HG02943 (cell line): Measurements from ENCODE around the gene RASA4.
"Not testable (repeated sequence)": the region's sequence is repeated elsewhere in the genome, so short reads cannot be mapped to it uniquely, and the experiment has no call there.

ENCODE experiments used
- ATAC-seq: cut with Tn5 transposase; IDR thresholded peaks from one replicate; pipeline ENCODE4 v1.9.1; 2021; ENCODE audit warnings: mild to moderate bottlenecking, low read depth, moderate library complexity; ENCODE audit not compliant: unreplicated experiment

RASA4 gene

DNA sequence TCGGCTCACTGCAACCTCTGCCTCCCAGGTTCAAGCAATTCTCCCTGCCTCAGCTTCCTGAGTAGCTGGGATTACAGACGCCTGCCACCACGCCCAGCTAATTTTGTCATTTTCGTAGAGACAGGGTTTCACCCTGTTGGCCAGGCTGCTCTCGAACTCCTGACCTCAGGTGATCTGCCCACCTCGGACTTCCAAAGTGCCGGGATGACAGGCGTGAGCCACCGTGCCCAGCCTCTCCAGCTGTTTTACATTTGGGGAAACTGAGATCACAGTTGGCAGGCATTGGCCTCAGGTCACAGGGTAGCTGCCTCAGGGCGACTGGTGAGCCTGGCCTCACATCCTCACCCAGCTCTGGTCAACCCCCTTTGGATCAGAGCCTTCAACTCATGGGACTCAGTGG is 6.8 kb downstream of the RASA4 start:
- ATAC-seq, result not testable (repeated sequence)

DNA sequence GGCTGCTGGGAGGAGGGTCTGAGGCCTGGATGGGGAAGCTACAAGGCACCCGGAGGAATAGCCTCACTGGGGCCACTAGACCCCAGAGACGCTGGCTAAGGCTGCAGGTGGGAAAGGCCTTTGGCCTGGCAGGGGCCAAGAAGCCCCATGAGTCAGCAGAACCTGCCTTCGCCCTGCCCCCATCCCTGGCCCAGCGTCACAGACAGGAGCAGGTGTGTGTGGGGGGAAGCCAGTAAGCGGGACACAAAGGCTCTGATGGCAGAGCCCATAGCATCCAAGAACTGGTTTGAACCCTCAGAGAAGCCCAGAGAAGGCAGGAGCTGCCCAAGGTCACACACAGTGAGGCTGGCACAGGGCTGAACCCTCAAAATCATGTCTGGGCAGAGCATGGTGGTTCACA is 9.7 kb downstream of the RASA4 start:
- not testable (repeated sequence) for ATAC-seq

DNA sequence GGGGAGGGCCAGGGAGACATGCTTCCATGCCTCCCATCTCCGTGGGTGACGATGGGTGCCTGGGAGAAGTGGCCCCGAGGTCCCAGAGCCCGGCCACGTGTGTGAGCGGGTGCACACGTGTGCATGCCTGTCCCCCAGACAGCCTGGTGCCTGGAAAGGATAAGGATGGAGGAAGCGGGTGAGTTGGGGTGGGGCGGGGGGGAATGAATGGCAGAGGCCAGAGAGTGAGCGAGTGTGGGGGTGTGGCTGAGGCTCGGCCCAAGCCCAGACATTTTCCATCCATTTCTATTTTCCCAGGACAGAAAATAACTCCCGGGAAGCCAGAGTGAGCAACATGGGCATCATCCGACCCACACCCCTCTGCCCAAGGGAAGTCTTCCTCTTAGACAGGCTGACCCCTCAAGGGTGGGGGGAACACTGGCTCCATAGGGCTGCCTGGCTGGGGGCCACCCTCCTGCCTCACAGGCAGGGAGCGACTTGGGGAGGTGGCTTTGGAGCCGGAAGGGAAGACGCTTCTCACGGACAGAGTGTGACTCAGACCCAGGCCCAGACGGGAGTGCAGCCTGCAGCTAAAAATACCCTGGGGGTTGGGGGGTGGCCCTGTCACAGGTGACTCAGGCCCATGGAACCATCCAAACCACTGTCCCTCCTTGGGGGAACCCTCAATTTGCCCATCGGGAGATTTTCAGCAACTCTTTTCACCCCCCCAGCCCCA is 12.0 kb downstream of the RASA4 start:
- ATAC-seq, result not testable (repeated sequence)

DNA sequence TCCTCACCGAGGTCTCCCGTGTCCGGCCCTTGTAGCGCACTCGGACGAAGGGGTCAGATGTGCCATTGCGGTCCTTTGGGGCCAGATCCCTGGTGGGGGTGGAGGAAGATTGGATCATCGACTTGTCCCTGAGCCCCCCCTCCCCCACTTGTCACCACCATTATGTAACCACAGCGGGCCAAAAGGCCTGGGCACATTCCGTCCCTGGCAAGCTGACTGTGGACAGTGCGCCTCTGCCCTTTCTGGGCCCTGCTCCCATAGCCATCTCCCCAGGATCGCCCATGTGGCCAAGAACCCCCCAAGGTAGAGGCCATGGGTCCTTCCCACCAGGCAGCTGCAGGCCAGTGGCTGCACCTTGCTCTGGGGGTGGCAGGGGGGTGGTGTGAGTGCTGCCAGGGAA is 14.2 kb downstream of the RASA4 start:
- ATAC-seq, result not testable (repeated sequence)

DNA sequence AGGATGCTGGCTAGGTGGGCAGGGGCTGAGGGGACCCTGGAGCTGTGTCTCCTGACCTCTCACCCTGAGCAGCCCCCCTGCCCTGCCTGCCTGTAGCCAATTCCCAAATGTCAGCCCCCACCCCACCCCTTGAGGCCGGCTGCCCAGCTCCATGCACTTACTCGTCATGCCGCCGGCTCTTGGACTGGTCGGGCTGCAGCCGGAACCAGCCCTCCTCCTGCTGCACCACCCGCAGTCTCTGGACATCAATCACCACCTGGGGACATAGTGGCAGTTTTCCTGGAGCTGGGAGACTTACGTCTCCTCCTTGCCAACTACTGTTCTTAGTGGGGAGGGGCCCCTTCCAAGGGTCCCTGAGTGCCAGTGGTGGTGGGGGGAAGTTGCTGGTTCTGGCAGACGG is 16.9 kb downstream of the RASA4 start:
- ATAC-seq, result not testable (repeated sequence)

DNA sequence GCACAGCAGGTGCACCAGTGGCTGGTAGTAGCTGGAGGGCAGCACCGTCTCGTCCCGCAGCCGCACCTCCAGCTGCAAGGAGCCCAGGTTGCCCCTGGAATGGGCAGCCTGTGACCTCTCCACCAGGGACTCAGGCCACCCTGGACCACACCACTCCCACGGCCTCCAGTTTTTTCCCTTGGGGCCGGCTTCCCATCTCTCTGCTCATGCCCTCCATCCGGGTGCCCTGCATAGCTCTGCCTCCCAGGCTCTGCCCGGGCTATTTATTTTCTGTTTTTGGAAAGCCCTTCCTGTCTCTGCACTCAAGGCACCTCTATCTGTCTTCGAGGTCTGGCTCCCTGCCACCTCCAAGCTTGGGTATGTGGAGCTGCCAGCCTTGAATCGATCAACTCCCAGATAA is 20.5 kb downstream of the RASA4 start:
- not testable (repeated sequence) for ATAC-seq

DNA sequence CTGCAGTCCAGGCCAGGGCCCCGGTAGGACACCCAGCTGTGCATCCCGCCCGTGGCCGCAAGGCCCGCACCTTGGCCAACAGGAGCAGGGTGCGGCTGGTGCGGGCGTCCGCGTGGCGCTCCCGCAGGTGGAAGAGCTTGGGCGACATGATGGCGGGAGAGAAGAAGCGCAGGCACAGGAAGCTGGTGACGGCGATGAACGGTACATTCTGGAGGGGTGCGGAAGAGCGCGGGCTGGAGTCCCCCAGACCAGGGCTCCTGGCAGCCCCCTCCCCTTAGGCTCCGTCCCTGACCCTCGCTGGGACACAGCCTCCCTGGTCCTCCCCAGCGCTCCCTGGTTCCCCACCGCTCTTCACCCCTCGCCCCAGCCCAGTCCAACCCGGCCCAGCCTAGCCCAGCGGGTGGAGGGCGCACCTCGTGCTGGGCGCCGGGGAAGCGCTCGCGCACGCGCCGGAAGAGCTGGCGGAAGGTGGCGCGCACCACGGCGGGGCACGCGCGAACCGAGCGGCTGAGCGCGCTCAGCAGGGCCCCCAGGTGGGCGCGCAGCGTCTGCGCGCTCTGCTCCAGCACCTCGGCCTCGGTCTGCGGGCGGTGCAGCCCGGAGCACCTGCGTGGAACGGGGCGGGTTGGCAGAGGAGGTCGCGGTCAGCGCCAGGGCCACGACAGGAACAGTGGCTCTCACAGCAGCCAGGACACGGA is 22.8 kb downstream of the RASA4 start:
- ATAC-seq, result peak; percentile 49

DNA sequence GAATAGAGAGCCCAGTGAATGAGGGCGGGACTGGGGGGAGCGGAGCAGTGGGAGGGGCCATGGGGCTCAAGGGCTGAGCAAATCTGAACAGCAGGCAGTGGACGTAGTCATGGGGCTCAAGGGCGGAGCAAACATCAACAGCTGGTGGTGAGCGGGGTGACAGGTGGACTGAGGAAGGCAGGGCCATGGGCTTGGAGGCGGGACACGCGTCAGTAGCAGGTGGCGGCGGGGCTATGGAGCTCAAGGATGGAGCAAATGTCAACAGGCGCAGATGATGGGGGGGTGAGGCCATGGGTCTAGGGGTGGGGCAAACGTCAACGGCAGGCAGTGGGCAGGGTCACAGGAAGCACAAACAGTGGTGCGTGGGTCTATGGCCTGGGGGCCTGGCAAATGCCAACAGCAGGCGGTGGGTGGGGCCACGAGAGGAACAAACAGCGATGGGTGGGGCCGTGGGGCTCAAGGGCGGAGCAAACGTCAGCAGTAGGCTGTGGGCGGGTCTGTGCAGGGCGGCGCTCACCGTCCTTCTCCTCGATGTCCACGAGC is 24.0 kb downstream of the RASA4 start:
- peak; percentile 59 for ATAC-seq

DNA sequence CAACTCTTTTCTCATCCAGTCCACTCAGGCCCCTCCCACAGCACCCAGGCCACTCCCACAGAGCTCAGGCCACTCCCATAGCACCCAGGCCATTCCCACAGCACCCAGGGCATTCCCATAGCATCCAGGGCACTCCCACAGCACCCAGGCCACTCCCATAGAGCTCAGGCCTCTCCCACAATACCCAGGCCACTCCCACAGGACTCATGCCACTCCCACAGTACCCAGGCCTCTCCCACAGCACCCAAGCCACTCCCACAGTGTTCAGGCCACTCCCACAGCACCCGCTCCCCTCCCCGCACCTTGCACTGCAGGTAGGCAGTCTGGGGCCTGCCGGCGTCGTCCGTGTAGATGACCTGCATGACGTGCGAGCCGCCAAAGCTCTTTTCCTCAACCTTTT is 26.7 kb downstream of the RASA4 start:
- ATAC-seq, result not testable (repeated sequence)

DNA sequence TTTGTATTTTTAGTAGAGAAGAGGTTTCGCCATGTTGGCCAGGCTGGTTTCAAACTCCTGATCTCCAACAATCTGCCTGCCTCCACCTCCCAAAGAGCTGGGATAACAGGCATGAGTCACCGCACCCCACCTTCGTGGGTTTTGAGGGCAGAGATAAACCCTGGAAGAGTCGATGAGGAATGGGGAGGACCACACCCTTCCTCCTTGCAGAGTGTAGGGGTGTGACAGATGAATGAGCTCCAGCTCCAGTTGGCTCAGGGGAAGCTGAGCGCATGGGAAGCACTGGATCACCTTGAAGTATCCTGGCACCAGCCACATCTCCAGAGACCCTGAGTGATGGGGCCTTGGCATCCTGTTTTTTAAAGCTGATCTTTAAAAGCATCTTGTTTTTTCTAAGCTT is 33.1 kb downstream of the RASA4 start:
- not testable (repeated sequence) for ATAC-seq

DNA sequence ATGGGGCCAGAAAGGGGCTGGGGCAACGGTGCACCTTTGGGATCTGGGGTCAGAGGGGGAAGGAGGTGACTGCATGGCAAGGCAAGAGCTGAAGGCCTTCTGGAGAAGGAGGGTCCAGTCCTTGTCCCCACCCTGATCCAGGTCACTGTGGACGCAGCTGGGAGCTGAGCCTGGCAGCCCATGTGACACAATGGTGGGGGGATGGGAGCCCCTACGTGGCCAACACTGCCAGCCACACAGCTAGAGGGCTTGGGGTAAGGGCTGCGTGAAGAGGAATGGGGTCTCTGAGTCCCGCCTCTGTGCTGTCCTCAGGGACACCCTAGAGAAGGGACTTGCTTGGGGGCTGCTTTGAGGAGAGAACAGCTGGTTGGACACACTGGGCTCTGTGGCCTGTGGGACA is 34.8 kb downstream of the RASA4 start:
- not testable (repeated sequence) for ATAC-seq

DNA sequence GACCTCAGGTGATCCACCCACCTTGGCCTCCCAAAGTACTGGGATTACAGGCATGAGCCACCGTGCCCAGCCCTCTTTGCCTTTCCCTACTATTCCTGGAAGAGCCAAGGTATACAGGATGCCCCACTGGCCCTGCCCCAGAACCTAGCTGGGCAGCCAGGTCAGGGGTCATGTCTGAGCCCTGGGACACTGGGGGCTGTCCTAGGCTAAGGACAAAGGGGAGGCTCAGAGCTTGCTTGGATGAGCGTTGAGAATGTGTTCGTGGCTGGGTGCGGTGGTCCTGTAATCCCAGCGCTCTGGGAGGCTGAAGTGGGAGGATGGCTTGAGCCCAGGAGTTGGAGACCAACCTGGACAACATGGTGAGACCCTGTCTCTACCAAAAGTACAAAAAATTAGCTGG is 38.1 kb downstream of the RASA4 start:
- not testable (repeated sequence) for ATAC-seq

DNA sequence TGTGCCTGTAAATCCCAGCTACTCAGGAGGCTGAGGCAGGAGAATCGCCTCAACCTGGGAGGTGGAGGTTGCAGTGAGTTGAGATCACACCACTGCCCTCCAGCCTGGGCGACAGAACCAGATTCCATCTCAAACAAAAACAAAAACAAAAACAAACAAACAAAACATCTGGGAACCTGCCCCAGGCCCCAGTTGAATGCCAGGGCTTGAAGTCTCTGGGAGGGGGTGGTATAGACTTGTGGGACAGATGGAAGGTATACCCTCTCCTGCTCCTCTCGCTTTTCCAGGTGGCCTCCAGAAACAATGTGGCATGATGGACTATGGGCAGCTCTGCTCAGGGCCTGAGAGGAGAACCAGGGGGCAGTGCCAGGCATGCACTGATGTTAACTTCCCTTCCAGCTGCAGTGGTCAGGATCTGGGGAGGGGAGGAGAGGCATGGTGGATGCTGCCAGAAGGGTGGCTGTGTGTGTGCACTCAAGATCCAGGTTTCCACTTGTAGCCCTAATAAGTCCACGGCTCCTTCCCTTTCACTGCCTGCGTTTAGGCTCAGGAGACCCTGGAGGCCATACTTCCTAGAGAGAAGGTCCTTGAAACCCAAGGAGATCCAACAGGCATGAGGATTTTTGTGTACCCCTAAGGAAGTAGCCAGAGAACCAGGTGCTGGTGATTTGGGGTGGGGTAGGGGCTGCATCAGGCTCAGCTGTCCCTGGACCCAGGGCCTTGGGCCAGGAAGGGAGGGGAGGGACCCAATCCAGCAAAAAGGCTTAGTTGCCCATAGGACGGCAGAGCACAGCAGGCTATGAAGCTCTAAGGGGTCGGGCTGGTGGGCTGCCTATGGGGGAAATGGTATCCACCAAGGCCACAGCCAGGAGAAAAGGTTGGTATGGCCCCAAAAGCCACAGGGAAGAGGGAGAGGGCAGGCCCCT is 39.0 kb downstream of the RASA4 start:
- not testable (repeated sequence) for ATAC-seq

DNA sequence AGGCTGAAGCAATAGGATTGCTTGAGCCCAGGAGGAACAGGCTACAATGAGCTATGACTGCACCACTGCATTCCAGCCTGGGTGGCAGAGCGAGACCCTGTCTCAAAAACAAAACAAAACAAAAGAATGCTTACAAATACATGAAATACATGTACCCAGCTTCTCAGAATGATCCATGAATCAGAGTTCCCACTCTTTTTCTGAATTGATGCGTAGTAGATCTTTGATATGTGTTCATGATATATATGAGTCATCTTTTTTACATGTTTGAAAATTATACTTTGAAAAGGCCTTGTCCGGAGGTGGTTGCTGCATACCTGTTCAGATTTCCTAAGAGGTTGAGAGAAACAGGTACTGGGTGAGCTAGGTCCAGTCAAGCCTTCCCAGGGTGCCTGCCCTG is 40.2 kb downstream of the RASA4 start:
- not testable (repeated sequence) for ATAC-seq

DNA sequence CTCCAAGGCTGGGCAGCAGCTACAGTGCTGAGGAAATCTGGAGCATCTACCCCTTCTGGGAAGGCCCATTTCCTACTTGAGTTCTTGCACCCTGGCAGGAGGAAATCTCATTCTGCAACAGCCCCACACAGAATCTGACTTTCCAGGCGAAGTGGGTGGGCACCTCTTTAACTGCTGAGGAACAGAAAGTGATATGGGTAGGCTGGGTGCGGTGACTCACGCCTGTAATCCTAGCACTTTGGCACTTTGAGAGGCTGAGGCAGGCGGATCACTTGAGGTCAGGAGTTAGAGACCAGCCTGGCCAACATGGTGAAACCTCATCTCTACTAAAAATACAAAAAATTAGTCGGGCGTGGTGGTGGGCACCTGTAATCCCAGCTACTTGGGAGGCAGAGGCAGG is 41.9 kb downstream of the RASA4 start:
- ATAC-seq, result not testable (repeated sequence)

DNA sequence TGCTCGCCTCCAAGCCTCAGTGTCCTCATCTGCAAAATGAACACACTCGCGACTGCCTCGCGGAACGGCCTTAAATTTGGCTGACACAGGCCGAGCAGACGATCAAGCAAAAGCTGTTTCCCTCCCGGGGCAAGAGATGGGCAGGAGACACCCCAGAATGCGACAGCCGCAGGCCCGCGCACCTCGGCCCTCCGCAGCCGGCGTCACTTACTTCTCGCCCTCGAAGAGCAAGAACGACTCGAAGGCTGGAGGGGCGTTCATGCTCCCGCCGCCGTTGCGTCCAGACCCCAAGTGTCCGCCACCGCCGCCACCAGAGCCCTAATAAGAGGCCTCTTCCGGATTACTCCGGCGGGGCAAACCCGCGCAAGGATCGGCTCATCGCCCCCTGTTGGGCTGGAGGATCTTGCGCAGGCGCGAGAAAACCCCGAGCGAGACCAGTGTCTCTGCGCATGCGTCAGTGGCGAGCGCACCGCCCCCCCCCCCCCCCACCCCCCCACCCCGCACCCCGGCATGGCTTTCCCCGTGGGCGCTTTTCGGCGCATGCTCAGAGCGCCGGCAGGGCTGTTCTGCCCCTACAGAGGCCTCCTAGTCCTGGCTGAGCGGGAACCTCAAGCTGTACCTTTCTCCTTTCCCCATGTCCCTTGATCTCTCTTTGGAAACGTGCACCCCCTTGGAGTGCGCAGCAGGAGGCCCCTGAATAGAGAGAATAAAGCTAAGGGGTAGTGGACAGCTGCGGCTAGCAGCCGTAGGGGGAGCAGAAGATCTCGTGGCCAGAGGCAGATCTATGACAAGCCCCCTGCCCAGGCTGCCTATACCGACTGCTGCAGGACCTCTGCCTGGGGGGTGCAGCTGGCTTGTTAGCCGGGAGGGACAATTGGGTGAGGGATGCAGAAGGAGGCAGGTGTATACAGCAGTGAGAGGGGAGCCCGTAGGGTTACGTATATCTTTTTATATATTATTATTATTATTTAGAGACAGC is 44.0 kb downstream of the RASA4 start, which contains the start of gene POLR2J3:
TSS of gene POLR2J3 (minus strand) at position 323 of the 979 bp plus-strand sequence. CDS start at position 261, 62 bp downstream.
- peak; percentile 90 for ATAC-seq

DNA sequence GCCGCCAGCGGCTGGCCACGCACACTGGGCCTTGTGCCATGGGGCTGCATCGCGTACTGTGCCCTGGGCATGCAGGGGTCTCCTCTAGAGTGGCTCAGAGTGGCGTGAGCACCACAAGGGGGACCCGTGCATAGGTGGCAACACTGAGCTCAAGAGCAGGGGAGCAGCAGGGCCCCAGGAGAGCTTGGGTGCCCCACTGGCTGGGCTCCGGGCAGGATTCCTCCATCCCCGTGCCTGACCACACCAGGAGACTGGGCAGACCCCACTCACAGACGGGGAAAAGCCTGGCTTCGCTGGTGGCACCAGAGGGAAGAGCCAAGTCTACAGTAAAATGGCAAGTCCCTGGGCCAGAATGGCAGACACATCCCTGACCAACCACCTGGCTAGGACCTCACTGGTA is 47.9 kb downstream of the RASA4 start:
- ATAC-seq, result not testable (repeated sequence)

DNA sequence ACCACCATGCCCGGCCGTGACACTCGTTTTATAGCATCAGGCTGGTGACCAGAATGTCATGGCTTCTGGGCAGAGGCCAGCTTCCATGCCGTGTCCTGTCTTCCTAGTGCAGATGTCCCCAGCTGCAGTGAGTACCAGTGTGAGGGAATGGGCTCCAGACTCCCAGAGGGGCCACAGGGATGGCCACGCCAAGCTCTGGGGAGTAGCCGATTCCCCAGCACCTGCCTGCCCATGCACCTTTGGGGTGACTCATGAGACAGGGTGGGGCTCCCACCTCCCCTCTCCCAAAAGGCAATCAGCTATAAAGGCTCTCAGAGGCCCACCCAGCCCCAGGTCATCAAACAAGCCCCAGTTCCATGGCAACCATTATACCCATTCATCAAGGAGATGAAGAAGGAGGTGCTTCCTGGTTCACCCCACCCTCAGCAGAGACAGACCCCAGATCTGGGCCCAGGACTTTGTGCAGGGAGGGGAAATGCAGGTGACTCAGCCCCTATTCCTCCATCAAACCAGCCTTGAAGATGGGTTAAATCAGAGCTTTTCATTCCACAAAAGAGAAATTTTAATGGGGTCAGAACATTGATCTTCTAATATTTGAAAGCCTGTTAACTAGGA is 65.6 kb downstream of the RASA4 start, which contains the start of gene SPDYE2:
TSS of gene SPDYE2 (plus strand) at position 419 of the 615 bp plus-strand sequence. CDS start 2,030 bp downstream, outside the sequence.
- ATAC-seq, result not testable (repeated sequence)

DNA sequence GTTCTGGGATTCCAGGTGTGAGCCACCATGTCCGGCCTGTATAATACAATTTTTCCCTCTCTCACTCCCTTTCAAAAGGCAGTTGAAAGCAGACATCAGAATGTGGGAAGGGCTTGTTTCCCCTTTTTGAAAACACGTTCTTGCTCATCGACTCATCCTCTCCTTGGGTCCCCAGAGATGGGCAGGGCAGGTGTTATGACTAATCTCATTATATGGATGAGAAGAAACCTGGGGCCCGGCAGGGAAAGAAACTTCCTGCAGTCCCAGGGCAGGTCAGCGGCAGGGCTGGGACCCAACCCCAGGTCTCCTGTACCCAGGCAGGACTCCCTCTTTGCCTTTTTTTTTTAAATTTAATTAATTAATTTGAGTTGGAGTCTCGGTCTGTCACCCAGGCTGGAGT is 70.2 kb downstream of the RASA4 start:
- ATAC-seq, result peak; percentile 69
